ENCODE measurements around the gene PLA2G15.

PLA2G15 gene

GRCh38 chr16:68257906-68258800 is 13.0 kb downstream of the PLA2G15 start:
- no peak for ATAC-seq
- H3K4me3 Mint-ChIP-seq: no peak overlapping the region

DNA sequence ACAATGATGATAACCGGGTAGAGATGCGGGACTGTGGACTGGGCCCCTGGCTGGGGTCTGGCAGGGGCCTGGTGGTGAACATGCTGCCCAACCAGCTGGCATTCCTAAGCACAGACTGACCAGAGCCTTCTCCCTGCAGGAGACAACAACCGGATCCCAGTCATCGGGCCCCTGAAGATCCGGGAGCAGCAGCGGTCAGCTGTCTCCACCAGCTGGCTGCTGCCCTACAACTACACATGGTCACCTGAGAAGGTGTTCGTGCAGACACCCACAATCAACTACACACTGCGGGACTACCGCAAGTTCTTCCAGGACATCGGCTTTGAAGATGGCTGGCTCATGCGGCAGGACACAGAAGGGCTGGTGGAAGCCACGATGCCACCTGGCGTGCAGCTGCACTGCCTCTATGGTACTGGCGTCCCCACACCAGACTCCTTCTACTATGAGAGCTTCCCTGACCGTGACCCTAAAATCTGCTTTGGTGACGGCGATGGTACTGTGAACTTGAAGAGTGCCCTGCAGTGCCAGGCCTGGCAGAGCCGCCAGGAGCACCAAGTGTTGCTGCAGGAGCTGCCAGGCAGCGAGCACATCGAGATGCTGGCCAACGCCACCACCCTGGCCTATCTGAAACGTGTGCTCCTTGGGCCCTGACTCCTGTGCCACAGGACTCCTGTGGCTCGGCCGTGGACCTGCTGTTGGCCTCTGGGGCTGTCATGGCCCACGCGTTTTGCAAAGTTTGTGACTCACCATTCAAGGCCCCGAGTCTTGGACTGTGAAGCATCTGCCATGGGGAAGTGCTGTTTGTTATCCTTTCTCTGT is 14.0 kb downstream of the PLA2G15 start:
- ATAC-seq (no peak), DNase-seq (no peak)
- Mint-ChIP-seq H3K4me3 (no peak overlapping the region), H3K27ac (no peak overlapping the region), H3K9me3 (no peaks in the 10 kb centered on the region), H3K27me3 (no peaks in the 10 kb centered on the region), H3K4me1 (peaks cover 33% of the 10 kb centered on the region)

More at GRCh38 chr16:68257906-68258800, 13.0 kb downstream of the PLA2G15 start:
- Mint-ChIP-seq H3K27ac (peak overlapping the region in 1 of 2 donors; percentile 82), H3K27me3 (no peaks in the 10 kb centered on the region), H3K9me3 (no peaks in the 10 kb centered on the region), H3K4me1 (peaks cover 25% of the 10 kb centered on the region)
- DNase-seq: no peak

GRCh38 chr16:68263559-68264127 is 18.5 kb downstream of the PLA2G15 start:
- Mint-ChIP-seq H3K27me3 (no peaks in the 10 kb centered on the region), H3K4me3 (peak overlapping the region; percentile 86 to 95), H3K4me1 (peaks cover 60% of the 10 kb centered on the region), H3K27ac (peak overlapping the region; percentile 91 to 96), H3K9me3 (no peaks in the 10 kb centered on the region)
- no peak for DNase-seq
- ATAC-seq: no peak

DNA sequence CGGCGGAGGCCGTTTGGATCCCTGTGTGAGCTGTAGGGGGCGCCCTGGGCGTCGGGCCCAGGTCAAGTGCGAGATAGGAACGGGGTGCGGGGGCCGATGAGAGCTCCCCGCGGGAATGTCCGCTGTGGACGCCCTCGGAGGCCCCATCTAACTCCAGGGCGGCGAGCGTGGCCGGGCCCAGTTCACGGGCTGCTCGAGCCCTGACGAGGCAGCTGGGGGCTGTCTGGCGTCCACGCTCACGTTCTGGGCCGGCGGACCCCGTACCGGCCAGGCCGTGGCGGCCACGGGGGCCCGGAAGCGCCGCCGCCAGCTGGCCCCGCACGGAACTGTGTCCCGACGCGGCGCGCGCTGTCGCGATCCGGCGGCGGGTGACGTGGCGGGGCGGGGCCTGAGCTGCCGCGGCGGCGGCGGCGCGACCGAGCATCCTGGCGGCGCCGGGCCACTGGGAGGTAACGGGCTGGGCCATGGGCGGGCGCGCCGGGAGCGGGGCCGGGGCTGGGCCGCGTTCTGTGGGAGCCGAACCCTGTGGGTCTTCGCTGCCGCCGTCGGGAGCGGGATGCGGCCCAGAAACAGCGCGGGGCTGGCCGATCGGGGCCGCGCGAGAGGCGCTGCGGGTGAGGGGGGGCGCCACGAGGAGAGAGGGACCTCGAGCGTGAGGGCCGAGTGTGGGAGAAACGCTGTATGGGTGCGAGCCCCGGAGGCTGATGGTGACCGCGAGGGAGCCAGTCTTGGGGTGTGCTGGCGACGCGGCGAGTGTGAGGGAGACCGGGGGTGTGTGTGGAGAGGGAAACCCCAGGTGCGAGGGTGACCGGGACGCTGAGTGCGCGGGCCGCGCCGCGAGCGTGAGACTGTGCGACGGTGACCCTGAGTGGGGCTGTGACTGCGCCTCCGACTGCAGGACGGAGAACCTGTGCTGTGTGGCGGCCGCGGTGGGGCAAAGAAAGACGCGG is 19.2 kb downstream of the PLA2G15 start, which contains the start of gene SLC7A6:
SLC7A6 (plus strand) TSS at position 399 of the 950 bp plus-strand sequence. CDS start 10,201 bp downstream, outside the sequence.
- peak within 1 kb of the TSS; percentile 87 to 95 for H3K4me3 Mint-ChIP-seq
- H3K9me3 Mint-ChIP-seq: no peaks in the 10 kb centered on the region
- H3K27me3 Mint-ChIP-seq: no peaks in the 10 kb centered on the region
- DNase-seq: peak; percentile 92
- H3K27ac Mint-ChIP-seq: peak within 1 kb of the TSS; percentile 95 to 96
- peak; percentile 81 for ATAC-seq
- peaks cover 67% of the 10 kb centered on the region for H3K4me1 Mint-ChIP-seq

DNA sequence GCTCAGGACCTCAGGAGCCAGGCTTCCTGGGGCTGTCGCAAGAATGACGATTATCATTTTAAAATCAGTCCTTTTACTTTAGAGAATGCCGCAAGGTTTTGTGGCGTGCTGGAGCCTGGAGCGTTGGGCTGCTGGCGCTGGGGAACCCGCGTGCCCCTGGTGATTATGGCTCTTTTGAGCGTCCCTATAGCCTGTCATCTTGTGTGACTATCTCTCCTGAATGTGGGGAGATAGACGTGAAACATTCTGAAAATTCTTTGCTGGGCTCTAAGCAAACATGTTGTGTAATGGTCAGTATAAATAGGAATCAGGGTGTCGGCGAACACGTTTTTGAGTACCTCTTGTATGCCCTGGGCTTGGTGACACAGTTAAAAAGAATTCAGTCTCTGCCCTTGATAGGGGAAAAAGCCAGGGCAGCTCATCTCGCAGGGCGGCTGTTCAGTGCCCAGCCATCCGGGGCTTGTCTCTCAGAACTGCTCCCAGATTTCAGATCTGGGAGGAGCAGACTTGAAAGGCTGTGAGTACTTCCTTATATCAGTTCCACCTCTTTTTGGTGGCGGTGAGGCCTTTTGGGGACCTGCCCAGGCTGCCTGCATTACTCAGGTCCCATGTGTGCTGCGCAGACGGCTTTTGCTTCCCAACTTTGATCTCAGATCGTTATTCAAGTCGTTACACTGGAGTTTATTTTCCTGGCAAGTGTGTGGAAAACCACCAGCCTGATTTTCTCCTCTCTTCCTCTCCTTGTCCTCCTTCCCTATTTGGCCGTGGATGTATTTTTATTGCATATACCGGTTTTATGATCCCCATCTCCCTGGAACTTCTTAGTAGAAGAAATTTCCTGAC is 20.1 kb downstream of the PLA2G15 start:
- ATAC-seq (peak; percentile 18), DNase-seq (peak in 1 of 2 donors; percentile 52)
- H3K4me3 Mint-ChIP-seq: peak overlapping the region; percentile 87 to 95
- no peaks in the 10 kb centered on the region for H3K27me3 Mint-ChIP-seq
- H3K9me3 Mint-ChIP-seq: no peaks in the 10 kb centered on the region
- peaks cover 76% of the 10 kb centered on the region for H3K4me1 Mint-ChIP-seq
- H3K27ac Mint-ChIP-seq: peak overlapping the region; percentile 95 to 96

GRCh38 chr16:68267612-68268405 is 22.6 kb downstream of the PLA2G15 start:
- Mint-ChIP-seq H3K27me3 (no peaks in the 10 kb centered on the region), H3K4me3 (peak overlapping the region; percentile 70 to 78), H3K27ac (peak overlapping the region; percentile 65 to 77), H3K9me3 (no peaks in the 10 kb centered on the region), H3K4me1 (peaks cover 86% of the 10 kb centered on the region)
- no peak for DNase-seq
- ATAC-seq: no peak

- ATAC-seq (peak; percentile 47), DNase-seq (no peak)
- H3K4me1 Mint-ChIP-seq: peaks cover 94% of the 10 kb centered on the region
- peak overlapping the region; percentile 66 to 76 for H3K4me3 Mint-ChIP-seq
- H3K27ac Mint-ChIP-seq: peak overlapping the region; percentile 92 to 99
- no peaks in the 10 kb centered on the region for H3K9me3 Mint-ChIP-seq
- H3K27me3 Mint-ChIP-seq: no peaks in the 10 kb centered on the region
Measured at GRCh38 chr16:68269793-68270192, 24.6 kb downstream of the PLA2G15 start.

DNA sequence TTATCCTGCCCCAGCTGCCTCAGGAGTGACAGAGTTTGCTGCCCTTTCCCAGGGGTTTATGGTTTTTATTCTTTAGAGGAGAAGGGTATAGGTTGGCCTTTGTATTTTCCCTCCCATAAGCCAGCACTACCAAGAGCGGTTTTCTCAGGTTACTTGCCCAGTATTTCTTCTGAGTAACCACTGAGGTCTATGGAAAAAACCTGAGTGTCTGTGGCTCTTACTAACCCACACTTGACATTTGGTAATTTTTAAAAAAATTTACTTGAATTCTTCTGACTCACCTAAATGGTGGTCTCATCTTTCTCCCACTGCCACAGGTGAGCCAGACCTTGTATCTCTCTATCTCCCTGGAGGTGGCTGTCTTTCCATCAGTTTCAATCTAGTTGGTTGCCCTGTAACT is 25.2 kb downstream of the PLA2G15 start:
- no peak for DNase-seq
- peak overlapping the region; percentile 92 to 99 for H3K27ac Mint-ChIP-seq
- H3K4me3 Mint-ChIP-seq: peak overlapping the region; percentile 66 to 76
- ATAC-seq: peak; percentile 80
- peaks cover 98% of the 10 kb centered on the region for H3K4me1 Mint-ChIP-seq
- H3K9me3 Mint-ChIP-seq: no peaks in the 10 kb centered on the region
- H3K27me3 Mint-ChIP-seq: no peaks in the 10 kb centered on the region

DNA sequence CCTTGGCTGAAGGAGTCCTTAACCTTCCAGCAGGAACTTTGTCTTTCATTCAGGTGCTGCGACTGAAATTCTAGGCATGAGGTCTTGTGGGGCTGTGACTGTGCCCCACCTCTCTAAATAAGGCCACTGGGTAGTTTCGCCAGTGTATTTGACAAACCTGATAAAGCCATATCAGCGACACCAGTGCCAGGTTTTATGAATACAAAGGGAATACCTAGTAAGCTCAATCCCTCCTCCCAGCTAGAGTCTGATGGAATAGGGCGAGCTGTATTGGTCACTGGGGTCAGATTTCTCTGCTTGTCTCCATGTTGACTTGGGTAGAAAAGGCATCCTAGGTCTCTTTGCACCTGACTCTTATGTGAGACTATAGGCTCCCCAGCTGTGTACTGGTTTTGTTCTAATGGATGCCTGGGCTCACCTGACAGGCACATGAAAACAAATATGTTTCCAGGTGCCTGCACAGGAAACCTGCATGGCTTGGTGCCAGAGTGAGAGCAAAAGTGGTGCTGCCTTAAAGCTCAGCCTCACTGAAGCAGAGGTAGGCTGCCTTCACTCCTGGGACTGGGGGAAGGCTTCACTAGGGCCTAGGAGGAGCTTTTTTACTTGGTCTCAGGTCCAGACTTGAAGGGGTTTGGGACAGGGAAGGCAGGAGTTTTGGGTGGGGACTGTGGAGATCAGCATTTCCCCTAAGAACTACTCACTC is 27.5 kb downstream of the PLA2G15 start:
- DNase-seq: no peak

GRCh38 chr16:68273459-68273858 is 28.3 kb downstream of the PLA2G15 start:
- no peak for ATAC-seq
- no peaks in the 10 kb centered on the region for H3K9me3 Mint-ChIP-seq
- peak overlapping the region; percentile 66 to 86 for H3K27ac Mint-ChIP-seq
- H3K4me1 Mint-ChIP-seq: peaks cover 80% of the 10 kb centered on the region
- H3K27me3 Mint-ChIP-seq: no peaks in the 10 kb centered on the region
- DNase-seq: no peak
- H3K4me3 Mint-ChIP-seq: peak overlapping the region; percentile 67 to 80

More for the DNA sequence above, 27.5 kb downstream of the PLA2G15 start:
- peak overlapping the region; percentile 66 to 86 for H3K27ac Mint-ChIP-seq
- peak overlapping the region; percentile 67 to 80 for H3K4me3 Mint-ChIP-seq
- H3K4me1 Mint-ChIP-seq: peaks cover 88% of the 10 kb centered on the region
- no peaks in the 10 kb centered on the region for H3K27me3 Mint-ChIP-seq
- H3K9me3 Mint-ChIP-seq: no peaks in the 10 kb centered on the region
- no peak for ATAC-seq

DNA sequence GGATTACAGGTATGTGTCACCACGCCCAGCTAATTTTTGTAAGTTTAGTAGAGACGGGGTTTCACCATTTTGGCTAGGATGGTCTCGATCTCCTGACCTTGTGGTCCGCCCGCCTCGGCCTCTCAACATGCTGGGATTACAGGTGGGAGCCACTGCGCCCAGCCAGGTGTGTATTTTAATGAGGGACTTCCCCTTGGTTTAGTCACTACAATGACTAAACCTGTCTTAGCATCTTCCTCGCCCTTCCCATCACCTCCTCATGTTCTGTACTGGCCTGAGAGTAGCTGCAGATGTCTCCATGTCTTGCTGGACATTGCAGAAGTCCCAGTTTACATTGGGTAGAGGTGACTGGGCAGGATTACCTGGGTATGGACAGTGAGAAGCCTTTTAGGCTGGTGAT is 28.7 kb downstream of the PLA2G15 start:
- DNase-seq (no peak), ATAC-seq (no peak)
- Mint-ChIP-seq H3K27me3 (no peaks in the 10 kb centered on the region), H3K27ac (peak overlapping the region; percentile 66 to 93), H3K4me3 (peak overlapping the region; percentile 49 to 80), H3K4me1 (peaks cover 77% of the 10 kb centered on the region), H3K9me3 (no peaks in the 10 kb centered on the region)

DNA sequence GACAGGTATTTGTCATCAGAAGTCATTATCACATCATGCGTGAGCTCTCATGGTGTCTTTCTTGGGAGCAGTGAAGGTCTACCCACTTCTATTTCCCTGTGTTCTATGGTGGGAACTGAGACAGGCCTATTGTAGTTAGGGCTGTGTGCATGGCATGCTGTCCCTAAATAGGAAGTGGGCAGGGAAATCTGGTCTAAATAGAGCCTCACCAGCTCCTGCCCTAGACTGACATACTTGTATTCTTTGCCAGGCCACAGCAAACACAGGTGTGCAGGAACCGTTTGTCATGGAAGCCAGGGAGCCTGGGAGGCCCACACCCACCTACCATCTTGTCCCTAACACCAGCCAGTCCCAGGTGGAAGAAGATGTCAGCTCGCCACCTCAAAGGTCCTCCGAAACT is 29.3 kb downstream of the PLA2G15 start:
- peak overlapping the region; percentile 64 to 80 for H3K4me3 Mint-ChIP-seq

More for the DNA sequence above, 29.3 kb downstream of the PLA2G15 start:
- no peaks in the 10 kb centered on the region for H3K27me3 Mint-ChIP-seq
- ATAC-seq (no peak), DNase-seq (no peak)
- peaks cover 76% of the 10 kb centered on the region for H3K4me1 Mint-ChIP-seq
- H3K27ac Mint-ChIP-seq: peak overlapping the region; percentile 66 to 93
- no peaks in the 10 kb centered on the region for H3K9me3 Mint-ChIP-seq

All from stimulated activated naive CD8-positive, alpha-beta T cell treated with anti-CD3 and anti-CD28 coated beads, Interleukin-15, amount 100 ng/mL, for 72 hours (primary cell).